ENCODE results near the gene PTPRR. TPM values are rescaled to one million over a fixed set of nuclear protein-coding genes. Genes with fewer than 3 reads are reported as not detected.

PTPRR gene
- polyA plus RNA-seq, 1 of the 3 experiments (the other 2 are of a cell fraction): 1.4 TPM

GRCh38 chr12:70849265-70849960, 71.1 kb downstream of the PTPRR start:
- H3K27me3 ChIP-seq (ENCODE audit: insufficient read depth): no peaks in the 10 kb centered on the region
- DNase-seq: peak; percentile 5
- H3K9me2 ChIP-seq: no peaks in the 10 kb centered on the region
- ChIA-PET POLR2A (no interaction called here), CTCF (interaction anchor here (0.7 to 2.8 kb wide), 13 partner anchors 10 to 122 kb away, joined by 3 to 22 read pairs (median 3); no protein-coding TSS in a partner anchor)
- no peak overlapping the region for H2AFZ ChIP-seq (ENCODE audit: low read depth)
- no peaks in the 10 kb centered on the region for H3K9me3 ChIP-seq
- H3K9ac ChIP-seq: no peak overlapping the region
- no peak overlapping the region; a peak in 1 of 4 replicates for H3K27ac ChIP-seq (ENCODE audit: low read depth in 2 of 2, low read length in 1 of 2)
- H4K20me1 ChIP-seq (ENCODE audit: insufficient read depth): no peaks in the 10 kb centered on the region
- H3K4me2 ChIP-seq: no peak overlapping the region
- H3K4me1 ChIP-seq (ENCODE audit: control insufficient read depth in 1 of 2, insufficient read depth in 2 of 2, low read depth in 1 of 2, low read length in 1 of 2): peaks cover 0 to 3% of the 10 kb centered on the region in 2 experiments; a peak in 3 of 4 replicates
- no peak overlapping the region for H3K4me3 ChIP-seq (ENCODE audit: low read depth in 2 of 2, low read length in 1 of 2)
- H3K79me2 ChIP-seq (ENCODE audit: insufficient read depth): no peaks in the 10 kb centered on the region
- 28% methylated on average over 3 of the region's 3 CpGs for WGBS (ENCODE audit: low lambda C conversion rate)
- no peaks in the 10 kb centered on the region for H3F3A ChIP-seq (replicated peaks; ENCODE audit: insufficient read depth)
- no peaks in the 10 kb centered on the region for H3K36me3 ChIP-seq (replicated peaks in 1 of 2; ENCODE audit: control insufficient read depth in 1 of 2, insufficient read depth in 2 of 2, low read length in 1 of 2)
- TF ChIP-seq YY1 (IDR thresholded peaks at IDR 0.05; ENCODE audit: low read depth): no peak
- TF ChIP-seq TEAD4 (IDR thresholded peaks at IDR 0.05; ENCODE audit: borderline replicate concordance, insufficient read depth): no peak
- no peak for TF ChIP-seq ELF1 (IDR thresholded peaks at IDR 0.05)
- no peak for TF ChIP-seq TAF1 (IDR thresholded peaks at IDR 0.05; ENCODE audit: borderline replicate concordance, low read depth, low read length)
- TF ChIP-seq RAD21 (IDR thresholded peaks at IDR 0.05; ENCODE audit: low read length): peak; percentile 60
- TF ChIP-seq, protein P1, sequence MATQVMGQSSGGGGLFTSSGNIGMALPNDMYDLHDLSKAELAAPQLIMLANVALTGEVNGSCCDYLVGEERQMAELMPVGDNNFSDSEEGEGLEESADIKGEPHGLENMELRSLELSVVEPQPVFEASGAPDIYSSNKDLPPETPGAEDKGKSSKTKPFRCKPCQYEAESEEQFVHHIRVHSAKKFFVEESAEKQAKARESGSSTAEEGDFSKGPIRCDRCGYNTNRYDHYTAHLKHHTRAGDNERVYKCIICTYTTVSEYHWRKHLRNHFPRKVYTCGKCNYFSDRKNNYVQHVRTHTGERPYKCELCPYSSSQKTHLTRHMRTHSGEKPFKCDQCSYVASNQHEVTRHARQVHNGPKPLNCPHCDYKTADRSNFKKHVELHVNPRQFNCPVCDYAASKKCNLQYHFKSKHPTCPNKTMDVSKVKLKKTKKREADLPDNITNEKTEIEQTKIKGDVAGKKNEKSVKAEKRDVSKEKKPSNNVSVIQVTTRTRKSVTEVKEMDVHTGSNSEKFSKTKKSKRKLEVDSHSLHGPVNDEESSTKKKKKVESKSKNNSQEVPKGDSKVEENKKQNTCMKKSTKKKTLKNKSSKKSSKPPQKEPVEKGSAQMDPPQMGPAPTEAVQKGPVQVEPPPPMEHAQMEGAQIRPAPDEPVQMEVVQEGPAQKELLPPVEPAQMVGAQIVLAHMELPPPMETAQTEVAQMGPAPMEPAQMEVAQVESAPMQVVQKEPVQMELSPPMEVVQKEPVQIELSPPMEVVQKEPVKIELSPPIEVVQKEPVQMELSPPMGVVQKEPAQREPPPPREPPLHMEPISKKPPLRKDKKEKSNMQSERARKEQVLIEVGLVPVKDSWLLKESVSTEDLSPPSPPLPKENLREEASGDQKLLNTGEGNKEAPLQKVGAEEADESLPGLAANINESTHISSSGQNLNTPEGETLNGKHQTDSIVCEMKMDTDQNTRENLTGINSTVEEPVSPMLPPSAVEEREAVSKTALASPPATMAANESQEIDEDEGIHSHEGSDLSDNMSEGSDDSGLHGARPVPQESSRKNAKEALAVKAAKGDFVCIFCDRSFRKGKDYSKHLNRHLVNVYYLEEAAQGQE (IDR thresholded peaks at IDR 0.05; ENCODE audit: low read depth, low read length): no peak
- TF ChIP-seq CHD2 (IDR thresholded peaks at IDR 0.05; ENCODE audit: low read length, partially characterized antibody): no peak
- no peak for TF ChIP-seq SIN3A (IDR thresholded peaks at IDR 0.05; ENCODE audit: borderline replicate concordance, low read depth, low read length)
- no peak for TF ChIP-seq JUND (IDR thresholded peaks at IDR 0.05)
- peak; percentile 39; the same call in 1 of the 2 replicates for TF ChIP-seq SMC3 (IDR thresholded peaks at IDR 0.05; ENCODE audit: low read depth, low read length)
- TF ChIP-seq, protein P2, sequence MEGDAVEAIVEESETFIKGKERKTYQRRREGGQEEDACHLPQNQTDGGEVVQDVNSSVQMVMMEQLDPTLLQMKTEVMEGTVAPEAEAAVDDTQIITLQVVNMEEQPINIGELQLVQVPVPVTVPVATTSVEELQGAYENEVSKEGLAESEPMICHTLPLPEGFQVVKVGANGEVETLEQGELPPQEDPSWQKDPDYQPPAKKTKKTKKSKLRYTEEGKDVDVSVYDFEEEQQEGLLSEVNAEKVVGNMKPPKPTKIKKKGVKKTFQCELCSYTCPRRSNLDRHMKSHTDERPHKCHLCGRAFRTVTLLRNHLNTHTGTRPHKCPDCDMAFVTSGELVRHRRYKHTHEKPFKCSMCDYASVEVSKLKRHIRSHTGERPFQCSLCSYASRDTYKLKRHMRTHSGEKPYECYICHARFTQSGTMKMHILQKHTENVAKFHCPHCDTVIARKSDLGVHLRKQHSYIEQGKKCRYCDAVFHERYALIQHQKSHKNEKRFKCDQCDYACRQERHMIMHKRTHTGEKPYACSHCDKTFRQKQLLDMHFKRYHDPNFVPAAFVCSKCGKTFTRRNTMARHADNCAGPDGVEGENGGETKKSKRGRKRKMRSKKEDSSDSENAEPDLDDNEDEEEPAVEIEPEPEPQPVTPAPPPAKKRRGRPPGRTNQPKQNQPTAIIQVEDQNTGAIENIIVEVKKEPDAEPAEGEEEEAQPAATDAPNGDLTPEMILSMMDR (IDR thresholded peaks at IDR 0.05): peak; percentile 66
- TF ChIP-seq MXI1 (IDR thresholded peaks at IDR 0.05; ENCODE audit: low read depth, low read length): no peak
- TF ChIP-seq FOXJ3 (CRISPR knock-in tag; IDR thresholded peaks at IDR 0.05): no peak
- TF ChIP-seq NRF1 (IDR thresholded peaks at IDR 0.05; ENCODE audit: low read depth, low read length): no peak
- no peak for TF ChIP-seq RFX5 (IDR thresholded peaks at IDR 0.05; ENCODE audit: low read length)
- TF ChIP-seq NFIC (IDR thresholded peaks at IDR 0.05; ENCODE audit: borderline replicate concordance): no peak
- no peak for TF ChIP-seq GATA2 (CRISPR knock-in tag; IDR thresholded peaks at IDR 0.05)
- no peak for TF ChIP-seq MAX (IDR thresholded peaks at IDR 0.05; ENCODE audit: low read depth)
- no peak for TF ChIP-seq RXRA (IDR thresholded peaks at IDR 0.05; ENCODE audit: borderline replicate concordance, low read depth)
